Activated CD8-positive, alpha-beta memory T cell treated with anti-CD3 and anti-CD28 coated beads for 24 hours (primary cell): ENCODE measurements around the gene SIX6.
"Not testable (repeated sequence)": the region's sequence is repeated elsewhere in the genome, so short reads cannot be mapped to it uniquely, and the experiment has no call there.

Experiments used
- DNase-seq: peaks from one replicate; pipeline ENCODE4 v3.0.0-alpha.2; 2020

Gene SIX6

DNA sequence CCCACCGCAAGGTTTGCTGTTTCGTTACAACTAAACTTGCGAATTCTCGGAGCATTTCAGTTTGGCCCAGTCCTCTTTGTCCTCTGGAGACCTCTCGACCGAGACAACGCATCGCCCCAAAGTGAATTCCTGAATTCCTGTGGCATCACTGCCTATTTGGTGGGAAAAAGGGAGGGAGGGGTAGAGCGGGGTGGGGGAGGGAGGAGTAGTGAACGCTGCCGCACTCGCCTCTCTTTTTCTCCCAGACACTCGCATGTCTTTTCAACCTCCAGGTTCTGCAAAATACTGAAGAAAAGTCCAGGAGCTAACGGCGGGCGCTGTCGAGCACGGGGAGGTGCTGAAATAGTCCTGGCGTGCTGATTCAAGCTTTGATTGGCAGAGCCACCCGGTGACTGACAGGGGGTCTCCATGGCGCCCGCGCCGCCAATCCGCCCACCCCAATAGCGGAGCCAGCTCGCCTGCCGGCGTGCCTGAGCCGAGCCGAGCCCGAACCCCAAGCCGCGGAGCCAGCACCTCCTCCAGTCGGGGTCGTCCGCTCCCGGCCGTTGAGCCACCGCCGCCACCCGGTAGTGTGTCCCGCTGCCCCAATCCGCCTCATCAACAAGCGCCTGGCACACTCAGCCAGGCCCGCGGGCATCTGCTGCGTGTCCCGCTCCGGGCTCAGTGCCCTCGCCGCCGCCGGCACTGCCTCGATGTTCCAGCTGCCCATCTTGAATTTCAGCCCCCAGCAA lies at the start of gene SIX6:
Gene SIX6 (plus strand): TSS at position 440 of the 731 bp plus-strand sequence. CDS start 253 bp downstream, at position 693.
- DNase-seq, result peak; percentile 56

DNA sequence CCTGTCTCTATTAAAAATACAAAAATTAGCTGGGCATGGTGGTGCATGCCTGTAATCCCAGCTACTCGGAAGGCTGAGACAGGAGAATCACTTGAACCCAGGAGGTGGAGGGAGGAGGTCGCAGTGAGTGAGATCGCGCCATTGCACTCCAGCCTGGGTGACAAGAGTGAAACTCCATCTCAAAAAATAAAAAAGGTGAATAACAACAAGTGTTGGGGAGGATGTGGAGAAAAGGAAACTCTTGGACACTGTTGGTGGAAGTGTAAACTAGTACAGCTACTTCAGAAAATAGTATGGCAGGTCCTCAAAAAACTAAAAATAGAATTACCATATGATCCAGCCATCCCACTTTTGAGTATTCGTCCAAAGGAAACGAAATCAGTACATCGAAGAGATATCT lies 28.7 kb upstream of the SIX6 start:
- DNase-seq, result not testable (repeated sequence)

DNA sequence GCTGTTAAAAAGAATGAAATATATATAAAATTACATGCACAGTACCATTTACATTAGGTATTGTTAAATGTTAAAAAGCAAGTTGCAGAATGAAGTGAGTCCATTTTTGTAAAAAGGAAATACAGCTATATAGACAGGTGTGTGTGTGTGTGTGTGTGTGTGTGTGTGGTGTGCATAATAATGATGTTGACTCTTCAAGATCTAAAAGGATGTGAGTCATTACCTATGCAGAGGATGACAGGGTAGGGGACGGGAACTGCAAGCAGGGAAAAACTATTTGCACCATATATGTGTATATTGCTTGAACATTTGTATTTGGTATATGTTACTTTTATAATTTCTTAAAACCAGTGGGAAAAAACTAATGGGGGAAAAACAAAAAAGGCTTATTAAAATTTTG lies 26.2 kb upstream of the SIX6 start:
- no peak for DNase-seq

DNA sequence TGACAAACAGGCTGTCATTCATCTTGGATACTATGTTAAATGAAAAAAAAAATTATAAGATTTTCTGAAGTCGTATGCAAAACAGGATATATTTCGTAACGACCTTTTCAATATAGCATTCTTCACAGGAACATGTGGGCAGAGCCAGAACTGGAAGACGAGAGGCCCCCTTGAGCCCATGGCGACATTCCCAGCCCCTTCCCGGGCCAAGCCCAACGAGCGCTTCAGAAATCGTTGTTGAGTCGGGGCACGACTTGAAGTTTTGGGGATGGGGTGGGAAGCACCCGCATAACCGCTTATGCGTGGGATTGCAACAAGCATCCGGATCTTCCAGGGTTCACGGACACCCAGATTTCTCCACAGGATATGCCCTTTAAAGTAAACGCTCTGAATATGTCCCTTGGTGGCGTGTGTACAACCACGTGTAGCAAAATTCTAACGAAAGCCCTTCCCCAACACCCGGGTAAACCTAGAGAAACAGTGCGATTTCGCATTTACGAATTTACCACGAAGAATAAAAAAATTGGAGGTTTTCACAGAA lies 23.8 kb upstream of the SIX6 start:
- DNase-seq, result no peak

DNA sequence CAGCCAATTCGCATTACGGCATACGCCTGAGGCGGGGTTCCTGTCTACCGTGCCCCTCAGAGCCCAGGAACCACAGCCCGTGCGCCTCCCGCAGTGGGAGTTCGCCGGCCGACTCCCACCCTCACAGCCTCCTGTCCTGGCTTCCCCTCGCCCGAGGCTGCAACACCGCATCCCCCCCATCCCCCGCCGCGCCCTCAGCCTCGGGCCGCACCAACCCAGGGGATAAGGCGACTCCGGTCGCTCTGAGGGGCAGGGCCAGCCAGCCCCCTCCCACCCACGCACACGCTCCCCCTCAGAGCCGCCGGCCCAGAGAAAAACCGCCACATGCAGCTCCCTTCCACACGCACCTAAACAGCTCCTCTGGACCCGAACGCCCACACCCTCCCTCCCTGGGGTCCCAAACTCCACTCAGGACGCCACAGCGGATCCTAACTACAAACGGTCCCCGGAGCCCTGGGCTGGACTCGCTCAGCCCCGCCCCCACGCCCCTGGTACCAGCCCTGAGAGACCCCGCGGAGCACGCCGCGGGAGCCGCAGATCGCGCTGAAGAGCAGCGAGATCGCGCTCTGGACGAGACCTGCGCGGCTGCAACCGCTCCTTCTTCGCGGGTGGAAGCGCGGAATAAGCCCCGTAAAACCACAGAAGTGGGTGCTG lies 23.2 kb upstream of the SIX6 start, which contains the start of gene C14orf39:
Gene C14orf39 (minus strand): TSS at position 466 of the 654 bp plus-strand sequence. CDS start 985 bp downstream, outside the sequence.
- peak; percentile 61 for DNase-seq

DNA sequence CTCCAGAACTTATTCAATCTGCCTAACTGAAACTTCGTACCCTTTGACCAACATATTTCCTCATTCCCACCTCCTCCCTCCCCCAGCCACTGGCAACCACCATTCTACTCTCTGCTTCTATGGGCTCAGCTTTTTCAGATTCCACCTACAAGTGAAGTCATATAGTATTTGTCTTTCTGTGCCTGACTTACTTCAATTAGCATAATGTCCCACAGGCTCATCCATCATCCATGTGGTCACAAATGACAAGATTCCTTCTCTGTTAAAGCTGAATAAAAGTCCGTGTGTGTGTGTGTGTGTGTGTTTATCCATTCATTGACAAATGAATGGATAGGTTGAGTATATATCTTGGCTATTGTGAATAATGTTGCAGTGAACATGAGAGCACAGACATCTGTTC lies 21.7 kb upstream of the SIX6 start:
- no peak for DNase-seq

DNA sequence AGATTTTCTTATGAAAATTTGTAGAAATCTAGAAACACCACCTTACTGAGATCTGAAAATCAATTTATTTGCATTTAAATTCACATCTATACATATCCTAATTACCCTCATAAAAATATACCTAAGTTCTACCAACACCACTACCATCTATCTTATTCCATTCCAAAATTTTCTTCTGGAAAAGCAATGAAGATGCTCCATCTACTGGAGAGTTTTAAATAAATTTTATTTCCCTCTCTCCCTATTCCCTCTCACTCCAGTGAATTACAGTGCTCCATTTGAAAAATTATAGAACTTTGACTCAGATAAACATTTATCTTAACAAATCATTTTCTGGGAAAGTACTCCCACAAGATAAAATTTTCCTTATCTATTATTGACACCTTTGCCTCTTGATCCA lies 20.8 kb upstream of the SIX6 start:
- no peak for DNase-seq

DNA sequence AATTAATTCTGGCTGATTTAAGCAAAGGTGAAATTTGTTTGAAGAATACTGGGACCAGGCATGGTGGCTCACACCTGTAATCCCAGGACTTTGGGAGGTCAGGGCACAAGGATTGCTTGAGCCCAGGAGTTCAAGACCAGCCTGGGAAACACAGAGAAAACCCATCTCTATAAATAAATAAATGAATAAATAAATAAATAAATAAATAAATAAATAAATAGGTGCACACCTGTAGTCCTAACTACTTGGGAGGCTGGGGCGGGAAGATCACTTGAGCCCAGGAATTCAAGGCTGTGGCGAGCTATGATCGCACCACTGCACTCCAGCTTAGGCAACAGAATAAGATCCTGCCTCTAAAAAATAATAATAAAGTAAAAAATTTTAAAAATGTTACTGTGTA lies 18.7 kb upstream of the SIX6 start:
- DNase-seq, result no peak

DNA sequence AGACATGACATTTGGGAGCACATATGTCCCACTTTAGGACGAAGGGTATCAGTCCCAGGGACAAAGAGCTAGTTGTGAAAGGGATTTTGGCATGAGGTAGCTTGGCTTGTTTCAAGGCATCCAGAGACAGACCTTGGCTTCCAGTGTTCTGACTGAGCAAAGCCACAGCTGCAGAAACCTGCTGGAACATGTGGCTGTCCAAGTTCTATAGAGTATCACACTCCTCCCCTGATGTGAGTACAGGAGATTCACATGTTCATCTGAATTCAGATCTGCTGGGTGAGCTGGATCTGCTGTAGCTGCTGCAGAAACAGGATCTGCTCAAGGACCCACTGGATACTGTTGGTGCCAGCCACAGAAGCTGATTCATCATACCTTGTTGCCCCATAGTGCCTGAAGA lies 13.0 kb upstream of the SIX6 start:
- DNase-seq, result no peak

DNA sequence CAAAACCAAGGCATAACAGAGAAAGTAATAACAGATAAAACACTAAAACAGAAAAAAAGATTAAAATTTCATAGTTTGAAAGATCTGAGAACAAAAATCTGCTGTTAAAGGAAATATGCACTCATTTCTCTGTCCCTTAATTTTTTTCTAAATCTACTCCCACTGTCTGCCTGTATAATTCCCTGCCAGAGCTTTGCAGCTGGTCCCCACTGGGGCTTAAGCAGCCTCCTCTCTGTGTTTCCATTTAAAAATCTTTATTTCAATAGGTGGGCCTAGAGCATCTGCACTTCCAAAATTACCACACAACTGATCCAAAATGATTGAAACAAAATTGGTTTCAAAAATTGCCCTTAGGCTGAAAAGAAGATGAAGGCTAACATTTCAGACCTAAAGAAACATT lies 6.4 kb upstream of the SIX6 start:
- no peak for DNase-seq

DNA sequence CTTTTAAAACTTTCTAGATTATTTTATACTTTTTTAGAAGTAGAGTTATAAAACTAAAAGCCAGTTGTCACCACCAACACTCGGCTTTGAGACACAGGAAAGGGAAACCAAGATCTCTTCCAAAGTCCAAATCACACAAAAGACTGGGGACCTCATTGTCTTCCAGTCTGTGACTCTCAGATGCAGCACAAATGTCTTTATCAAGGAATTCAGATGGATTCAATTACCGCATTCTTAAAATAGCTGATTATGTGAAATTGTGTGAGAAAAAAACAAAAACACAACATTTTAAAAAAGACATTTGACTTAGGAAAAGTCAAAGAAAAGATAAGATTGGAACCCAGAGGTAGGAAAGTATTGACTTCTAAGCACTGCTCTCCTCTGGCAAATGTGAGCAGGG lies 3.5 kb upstream of the SIX6 start:
- DNase-seq, result no peak

DNA sequence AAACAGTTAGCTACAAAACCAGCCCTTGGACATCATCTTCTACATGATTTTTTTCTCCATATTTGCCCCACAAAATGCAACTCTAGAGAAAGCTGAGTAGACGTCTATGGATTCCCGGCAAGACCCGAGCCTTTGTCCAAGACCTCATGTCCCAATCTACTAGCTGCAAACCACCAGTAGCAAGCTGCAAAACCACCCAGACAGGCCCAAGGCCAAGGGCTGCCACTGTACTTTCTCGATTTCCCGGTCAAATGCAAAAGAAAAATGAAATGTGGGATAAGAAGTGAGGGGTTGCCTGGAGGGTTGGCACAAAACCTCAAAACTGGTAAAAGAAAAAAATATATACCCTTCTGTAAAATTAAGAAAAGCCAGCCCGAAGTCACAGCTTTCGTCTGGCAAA lies 2.9 kb upstream of the SIX6 start:
- DNase-seq, result no peak

DNA sequence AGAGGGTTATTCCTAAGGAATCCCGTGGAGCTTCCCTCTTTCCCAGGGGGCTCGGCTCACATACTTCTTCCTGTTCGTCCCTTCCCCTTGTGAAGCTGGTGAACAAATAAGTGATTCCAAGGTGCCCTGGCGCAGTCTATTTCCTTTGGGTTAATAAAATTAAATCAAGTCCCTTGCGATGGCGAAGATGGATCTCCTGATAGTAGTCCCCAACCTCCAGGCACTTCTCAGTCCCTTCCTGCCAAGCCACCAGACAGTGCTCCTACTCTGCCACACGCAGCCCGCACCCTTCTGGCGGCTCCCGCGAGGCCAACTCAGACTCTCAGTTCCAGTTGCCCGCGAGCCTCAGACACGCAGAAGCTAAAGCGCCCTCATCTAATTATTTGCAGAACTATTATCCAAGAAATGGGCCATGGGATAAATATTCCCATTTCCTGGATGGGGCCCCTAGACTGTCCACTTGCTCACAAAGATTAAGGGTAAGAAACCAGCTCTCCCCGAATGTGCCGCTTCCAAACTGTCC lies 2.4 kb upstream of the SIX6 start:
- DNase-seq, result no peak

DNA sequence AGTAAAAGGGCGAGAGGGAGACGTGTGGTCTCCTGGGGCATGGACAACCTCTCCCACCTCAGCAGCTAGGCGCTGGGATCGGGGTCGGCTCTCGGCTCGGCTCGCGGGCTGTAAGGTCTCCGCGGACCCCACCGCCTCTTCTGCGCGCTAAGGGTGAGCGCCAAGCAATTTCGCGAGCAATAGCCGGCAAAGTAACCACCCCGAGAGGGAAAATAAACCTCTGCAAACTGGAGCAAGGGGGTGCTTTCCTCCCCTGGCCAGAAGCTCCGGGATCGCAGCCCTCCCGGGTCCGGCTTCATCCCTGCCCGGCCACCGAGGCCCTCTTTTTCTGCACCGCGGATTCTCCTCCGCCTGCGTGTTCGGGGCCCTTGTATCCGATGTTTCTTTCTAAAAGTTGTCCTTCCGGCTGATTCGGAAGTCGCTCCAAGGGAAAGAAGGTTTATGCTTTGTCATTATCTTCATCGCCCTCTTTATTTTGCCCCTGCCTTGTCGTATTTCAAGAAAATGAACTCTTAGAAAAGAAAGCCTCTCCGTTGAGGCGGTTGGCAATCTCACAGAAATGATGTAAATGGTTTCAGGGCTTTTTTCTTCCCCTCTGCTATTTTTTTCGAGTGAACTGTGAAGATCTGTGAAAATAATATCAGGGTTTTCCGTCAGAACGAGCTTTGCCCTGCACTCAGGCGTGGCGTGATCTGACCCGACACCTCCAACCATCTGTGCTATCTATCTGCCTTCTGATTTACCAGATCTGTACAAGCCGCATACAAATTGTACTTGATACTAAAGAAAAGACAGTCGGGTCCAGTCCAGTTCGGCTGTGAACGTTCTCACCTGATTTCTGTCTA lies 1.7 kb upstream of the SIX6 start:
- no peak for DNase-seq

DNA sequence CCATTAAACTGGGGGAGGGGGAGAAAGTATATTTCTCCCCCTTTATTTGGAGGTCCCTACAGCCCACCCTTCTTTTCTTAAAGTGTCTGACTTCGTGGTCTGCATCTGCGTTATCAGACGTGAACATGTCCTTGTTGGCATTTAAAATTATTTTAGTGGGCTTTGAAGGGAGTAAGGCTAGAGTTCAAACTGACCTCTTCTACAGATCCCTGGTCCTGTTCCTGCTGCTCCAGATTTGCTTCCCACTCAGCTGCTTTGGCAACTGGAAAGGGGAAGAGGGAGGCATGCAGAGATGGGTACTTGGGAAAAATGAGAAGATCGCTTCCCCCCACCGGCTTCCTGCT lies 611 bp upstream of the SIX6 start:
- DNase-seq, result no peak

DNA sequence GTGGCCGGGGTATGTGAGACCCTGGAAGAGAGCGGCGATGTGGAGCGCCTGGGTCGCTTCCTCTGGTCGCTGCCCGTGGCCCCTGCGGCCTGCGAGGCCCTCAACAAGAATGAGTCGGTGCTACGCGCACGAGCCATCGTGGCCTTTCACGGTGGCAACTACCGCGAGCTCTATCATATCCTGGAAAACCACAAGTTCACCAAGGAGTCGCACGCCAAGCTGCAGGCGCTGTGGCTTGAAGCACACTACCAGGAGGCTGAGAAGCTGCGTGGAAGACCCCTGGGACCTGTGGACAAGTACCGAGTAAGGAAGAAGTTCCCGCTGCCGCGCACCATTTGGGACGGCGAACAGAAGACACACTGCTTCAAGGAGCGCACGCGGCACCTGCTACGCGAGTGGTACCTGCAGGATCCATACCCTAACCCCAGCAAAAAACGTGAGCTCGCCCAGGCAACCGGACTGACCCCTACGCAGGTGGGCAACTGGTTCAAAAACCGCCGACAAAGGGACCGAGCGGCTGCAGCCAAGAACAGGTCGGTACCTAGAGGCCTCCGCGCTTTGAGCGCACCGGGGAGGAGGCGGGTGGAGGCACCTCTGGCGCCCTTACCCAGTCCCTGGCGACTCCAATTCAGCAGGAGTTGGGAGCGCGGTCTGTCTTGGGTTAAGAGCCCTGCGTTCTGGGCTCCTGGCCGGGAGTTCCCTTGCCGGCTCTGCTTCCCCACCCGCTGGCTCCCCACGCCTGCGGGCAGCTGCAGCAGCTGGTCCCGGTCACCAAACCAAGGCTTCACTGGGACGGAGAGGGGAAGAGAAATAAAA lies 700 bp downstream of the SIX6 start:
- peak; percentile 58 for DNase-seq

DNA sequence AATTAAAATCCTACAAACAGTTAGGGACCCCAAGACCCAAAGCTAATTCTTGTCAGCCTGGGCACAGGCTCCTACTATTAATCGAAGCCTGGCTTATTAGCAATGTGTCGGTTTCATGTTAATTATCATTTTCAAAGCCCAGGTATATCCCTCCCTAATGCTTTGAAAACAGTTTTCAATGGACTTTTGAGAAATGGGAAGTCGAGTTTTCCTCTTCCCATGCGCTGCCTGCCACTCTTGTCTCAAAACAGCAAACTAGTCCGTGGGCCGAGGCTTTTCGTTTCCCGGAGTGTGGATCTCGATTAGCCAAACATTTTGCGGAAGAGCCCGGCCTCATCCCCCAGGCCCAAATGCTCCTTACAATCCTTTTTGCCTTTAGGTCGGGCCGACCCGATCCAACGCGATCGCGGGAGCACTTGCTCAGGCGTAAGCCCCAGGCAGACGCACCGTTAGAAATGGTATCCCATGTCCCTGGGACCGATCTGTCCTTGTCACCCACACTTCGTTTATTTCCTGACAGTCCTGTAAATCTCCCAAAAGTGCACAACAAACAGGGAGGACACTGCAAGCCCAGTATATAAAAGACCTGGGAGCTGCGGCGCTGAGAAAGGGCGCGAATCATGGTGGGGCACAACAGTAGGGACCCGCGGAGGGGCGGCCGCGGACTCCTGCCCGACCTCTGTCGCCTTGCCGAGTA lies 1.5 kb downstream of the SIX6 start:
- peak; percentile 55 for DNase-seq

DNA sequence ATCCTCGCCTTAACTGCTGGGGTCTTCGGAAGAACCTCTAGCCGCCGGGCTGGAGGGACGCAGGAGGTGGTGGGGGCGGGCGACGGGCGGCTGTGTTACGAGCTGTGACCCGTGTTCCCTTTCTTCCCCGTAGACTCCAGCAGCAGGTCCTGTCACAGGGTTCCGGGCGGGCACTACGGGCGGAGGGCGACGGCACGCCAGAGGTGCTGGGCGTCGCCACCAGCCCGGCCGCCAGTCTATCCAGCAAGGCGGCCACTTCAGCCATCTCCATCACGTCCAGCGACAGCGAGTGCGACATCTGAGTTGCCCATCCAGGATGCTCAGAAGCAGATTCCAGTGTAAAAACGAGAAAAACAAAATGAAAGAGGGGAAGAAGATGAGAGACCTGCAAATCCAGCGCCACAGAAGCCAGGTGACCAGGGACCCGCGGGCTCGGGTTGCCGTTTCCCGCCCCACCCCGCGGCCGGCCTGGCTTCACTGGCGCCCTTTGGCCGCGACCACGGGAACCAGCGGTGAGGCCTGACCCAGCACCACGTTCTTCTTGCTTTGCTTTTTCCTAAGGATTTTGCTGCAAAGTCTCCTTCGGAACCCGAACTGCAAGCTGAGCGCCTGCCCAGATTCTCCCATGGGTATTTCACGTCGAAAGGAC lies 2.1 kb downstream of the SIX6 start:
- no peak for DNase-seq

DNA sequence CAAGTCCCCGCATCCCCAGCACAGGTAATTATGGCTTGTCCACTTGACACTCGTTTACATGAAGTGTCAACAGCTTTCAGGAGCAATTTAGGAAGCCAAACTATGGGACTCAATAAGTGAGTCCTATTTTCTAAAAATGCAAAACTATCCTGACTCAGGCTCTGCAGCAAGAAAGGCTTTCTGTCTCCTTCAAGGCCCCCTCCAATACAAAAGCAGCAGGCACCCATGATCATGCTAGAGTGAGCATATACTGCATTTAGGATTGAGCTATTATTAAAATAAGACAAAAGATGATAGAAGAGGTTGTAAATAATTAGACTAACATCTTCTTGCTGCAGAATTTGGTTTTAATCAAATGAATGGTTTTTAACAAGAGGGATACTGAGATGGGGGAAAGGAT lies 3.2 kb downstream of the SIX6 start:
- DNase-seq, result no peak

DNA sequence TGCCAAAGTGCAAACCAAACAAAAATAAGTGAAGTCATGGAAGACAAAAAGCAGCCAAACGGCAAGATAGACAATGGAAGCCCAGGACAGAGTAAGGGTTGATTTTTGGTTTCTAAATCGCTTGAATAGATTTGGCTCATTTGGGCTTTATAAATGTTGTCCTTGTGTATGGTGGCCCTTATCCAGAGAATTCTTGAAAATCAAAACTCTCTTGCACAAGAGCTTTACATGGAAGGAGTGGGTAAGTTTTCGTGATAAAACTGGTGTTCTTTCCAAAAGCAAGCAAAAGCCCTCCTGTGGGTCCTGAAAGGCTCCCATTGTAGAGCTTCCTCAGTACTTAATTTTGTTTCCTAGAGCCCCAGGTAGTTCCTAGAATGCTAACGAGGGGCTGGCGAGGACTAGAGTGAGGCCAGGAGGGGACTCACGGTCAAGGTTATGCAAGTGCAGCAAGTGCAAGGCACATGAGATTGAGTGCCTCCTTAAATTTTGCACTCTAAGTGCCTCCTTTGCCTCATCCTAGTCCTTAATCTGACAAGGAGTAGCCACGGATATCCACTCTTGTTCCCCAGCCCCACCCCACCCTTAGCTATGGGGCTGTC lies 4.1 kb downstream of the SIX6 start:
- DNase-seq, result no peak

DNA sequence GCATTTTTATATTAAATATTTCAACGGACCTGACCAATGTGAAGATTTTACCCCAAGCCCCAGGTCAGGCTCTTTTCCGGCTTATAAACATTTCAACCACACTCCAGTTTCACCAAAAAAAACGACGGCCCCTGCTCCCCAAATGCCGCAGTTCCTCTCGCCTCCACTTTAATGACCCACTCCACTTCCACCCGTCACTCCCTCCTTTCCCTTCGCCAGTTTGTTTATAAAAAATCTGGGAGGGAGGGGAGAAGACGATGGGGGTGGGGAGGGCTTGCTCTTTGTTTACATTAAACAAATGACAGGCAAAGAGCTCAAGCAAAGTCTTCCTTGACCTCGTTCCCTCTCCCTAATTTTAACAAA lies 5.4 kb downstream of the SIX6 start:
- DNase-seq, result no peak
